Stimulated activated CD4-positive, alpha-beta T cell treated with anti-CD3 and anti-CD28 coated beads, Interleukin-15, amount 100 ng/mL, for 24 hours (primary cell): Measurements from ENCODE around the gene MYOZ3.

Experiments
- DNase-seq: peaks from one replicate; pipeline ENCODE4 v3.0.0-alpha.2; 2020

Gene MYOZ3

DNA sequence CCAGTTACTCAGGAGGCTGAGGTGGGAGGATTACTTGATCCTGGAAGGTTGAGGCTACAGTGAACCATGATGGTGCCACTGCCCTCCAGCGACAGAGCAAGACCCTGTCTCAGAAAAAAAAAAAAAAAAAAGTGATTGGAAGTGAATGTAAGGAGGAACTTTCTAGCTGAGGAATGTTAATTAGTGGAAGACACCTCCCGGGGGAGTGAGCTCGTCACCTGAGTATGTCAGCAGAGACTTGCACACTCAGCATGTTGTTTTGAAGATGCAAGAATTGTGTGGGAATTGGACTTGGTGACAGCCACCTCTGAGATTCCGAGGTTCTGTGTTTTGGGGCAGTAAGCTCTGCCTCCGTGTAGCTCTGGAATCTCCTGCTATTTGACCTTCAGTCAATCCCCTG is 17.0 kb upstream of the MYOZ3 start:
- no peak for DNase-seq

DNA sequence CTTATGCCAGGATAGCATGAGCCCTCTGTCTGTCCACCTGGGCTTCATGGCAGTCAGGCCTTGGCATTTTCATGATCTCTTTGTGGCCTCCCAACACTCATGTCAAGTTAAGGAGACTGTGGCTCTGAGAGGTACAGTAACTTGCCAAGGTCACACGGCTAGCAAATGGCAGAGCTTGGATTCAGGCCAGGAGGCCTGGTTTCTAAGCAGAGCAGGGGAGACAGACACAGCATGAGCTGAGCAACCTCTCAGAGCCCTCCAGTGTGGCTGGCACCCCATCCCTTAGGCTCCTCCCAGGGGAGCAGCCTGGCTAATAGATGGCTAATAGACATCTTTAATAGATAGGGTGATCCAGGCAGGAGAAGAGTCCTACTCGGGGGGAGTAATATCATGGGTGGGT is 16.5 kb upstream of the MYOZ3 start:
- DNase-seq, result no peak

- DNase-seq, result no peak
These were observed 15.9 kb upstream of the MYOZ3 start for GRCh38 chr5:150645070-150645700.

- no peak for DNase-seq
These were observed 13.5 kb upstream of the MYOZ3 start for GRCh38 chr5:150647275-150648251.

GRCh38 chr5:150648294-150649107 is 12.6 kb upstream of the MYOZ3 start:
- DNase-seq, result no peak

DNA sequence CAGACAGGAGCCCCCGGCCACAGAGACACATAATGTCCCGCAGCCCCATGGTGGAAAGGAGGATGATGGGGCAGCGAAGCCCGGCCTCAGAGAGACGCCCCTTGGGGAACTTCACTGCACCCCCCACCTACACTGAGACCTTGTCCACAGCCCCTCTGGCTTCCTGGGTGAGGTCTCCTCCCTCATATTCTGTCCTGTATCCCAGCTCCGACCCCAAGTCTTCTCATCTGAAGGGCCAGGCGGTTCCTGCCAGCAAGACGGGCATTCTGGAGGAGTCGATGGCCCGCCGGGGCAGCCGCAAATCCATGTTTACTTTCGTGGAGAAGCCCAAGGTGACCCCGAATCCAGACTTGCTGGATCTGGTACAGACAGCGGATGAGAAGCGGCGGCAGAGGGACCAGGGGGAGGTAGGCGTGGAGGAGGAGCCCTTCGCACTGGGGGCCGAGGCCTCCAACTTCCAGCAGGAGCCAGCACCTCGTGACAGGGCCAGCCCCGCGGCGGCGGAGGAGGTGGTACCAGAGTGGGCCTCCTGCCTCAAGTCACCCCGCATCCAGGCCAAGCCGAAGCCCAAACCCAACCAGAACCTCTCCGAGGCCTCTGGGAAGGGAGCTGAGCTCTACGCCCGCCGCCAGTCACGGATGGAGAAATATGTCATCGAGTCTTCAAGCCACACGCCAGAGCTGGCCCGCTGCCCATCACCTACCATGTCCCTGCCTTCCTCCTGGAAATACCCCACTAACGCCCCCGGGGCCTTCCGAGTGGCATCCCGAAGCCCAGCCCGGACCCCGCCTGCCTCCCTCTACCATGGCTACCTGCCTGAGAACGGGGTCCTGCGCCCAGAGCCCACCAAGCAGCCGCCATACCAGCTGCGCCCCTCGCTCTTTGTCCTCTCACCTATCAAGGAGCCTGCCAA is 11.7 kb upstream of the MYOZ3 start:
- no peak for DNase-seq

GRCh38 chr5:150650021-150651006 is 10.7 kb upstream of the MYOZ3 start:
- no peak for DNase-seq

DNA sequence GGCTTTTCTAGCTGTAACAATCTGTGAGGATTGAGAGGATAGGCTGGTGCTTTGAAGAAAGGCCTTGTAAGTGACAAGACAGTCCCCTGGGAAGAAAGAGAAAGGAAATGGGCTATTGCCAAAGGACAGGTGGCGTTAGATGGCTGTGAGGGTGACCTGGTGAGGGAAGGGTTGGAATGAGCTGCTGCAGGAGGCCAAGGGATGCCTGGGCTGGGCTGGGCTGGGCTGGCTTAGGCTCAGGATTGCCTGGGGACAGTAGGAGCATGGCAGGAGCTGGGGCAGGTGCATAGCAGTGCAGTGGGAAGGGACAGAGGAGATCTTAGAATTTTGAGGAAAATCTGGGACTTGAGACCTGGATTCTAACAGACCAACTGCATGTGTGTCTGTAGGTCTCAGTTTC is 9.7 kb upstream of the MYOZ3 start:
- DNase-seq, result no peak

GRCh38 chr5:150651924-150652671 is 9.0 kb upstream of the MYOZ3 start:
- no peak for DNase-seq

DNA sequence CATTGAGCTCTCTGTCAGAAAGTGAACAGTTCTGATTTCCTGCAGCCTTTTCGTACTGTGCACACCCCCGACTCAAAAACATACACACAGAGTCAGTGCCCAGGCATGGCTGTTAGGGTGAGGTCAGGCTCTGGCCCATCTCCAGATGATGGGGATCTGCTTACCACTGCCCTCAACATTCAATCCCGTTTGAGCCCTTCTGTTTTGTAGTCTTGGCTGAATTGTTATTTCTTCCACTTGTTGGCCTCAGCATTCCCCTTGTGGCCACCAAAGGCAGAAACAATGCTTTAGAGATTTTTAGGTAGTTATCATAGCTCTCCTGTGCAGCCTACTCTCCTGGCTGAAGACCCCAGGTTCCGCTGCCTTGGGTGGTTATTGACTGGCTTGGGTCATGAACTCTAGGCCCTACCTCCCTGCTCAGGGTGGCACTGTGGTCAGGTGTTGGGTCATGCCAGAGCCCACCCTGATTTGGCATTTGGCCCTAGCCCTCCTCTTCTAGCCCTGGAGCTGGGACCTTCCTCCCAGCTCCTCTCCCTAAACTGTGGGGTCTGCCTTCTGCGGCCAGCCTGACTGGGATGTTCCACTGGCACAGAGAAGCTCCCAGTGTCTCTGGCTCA is 7.8 kb upstream of the MYOZ3 start:
- no peak for DNase-seq

GRCh38 chr5:150653762-150654556 is 7.1 kb upstream of the MYOZ3 start:
- DNase-seq, result no peak

DNA sequence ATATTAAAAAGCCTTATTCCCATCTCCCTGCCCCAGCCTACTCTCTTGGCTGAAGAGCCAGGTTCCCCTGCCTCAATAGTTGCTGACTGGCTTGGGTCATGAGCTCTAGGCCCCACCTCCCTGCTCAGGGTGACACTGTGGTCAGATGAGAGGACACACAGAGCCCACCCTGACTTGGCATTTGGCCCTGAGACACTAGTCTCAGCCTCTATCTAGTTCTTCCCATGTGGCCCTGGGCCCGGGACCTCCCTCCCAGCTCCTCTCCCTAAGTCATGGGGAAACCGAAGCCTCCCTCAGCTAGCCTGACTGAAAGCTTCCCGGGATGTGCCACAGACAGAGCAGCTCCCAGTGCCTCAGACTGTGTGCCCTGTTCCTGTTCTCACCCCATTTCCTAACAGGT is 5.8 kb upstream of the MYOZ3 start:
- DNase-seq, result no peak

DNA sequence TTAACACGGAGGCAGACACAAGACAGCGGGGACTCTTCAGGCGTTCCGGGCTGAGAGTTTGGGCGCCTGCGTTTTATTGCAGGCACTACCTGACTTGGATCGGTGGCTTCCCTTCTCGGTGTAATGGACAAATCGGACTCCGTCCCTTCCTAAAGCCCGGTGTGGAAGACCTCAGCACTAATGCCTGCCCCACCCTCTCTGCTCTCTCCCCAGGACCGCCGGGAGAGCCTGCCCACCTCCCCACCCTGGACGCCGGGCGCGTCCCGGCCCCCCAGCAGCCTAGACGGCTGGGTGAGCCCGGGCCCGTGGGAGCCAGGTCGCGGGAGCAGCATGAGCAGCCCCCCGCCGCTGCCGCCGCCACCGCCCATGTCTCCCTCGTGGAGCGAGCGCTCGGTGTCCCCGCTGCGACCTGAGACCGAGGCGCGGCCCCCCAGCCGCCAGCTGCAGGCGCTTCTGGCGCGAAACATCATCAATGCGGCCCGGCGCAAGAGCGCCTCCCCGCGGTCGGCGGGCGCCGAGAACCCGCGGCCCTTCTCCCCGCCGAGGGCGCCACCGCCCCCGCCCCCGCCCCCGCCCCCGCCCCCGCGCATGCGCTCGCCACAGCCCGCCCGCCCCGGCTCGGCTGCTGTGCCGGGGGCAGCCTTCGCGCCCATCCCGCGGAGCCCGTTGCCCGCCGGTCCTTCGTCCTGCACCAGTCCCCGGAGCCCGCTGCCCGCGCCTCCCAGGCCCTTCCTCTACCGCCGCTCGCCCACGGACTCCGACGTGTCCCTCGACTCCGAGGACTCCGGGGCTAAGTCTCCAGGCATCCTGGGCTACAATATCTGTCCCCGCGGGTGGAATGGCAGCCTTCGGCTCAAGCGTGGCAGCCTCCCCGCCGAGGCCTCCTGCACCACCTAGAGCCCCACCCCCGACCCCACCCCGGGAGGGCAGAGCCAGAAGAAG is 4.6 kb upstream of the MYOZ3 start:
- DNase-seq, result peak; percentile 76

- DNase-seq, result no peak
These were observed 2.9 kb upstream of the MYOZ3 start for GRCh38 chr5:150658121-150658520.

DNA sequence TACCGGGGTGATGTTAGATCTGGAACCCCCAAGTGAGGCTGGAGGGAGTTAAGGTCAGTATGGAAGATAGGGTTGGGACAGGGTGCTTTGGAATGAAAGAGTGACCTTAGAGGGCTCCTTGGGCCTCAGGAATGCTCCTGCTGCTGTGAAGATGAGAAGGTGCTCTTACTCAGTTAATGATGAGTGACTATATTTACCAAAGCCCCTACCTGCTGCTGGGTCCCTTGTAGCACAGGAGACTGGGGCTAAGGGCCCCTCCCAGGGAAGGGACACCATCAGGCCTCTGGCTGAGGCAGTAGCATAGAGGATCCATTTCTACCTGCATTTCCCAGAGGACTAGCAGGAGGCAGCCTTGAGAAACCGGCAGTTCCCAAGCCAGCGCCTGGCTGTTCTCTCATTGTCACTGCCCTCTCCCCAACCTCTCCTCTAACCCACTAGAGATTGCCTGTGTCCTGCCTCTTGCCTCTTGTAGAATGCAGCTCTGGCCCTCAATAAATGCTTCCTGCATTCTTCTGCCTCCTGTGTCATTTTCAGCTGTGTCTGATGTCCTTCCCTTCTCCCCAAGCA is 2.3 kb upstream of the MYOZ3 start:
- no peak for DNase-seq

- DNase-seq, result no peak
These were observed 1.5 kb upstream of the MYOZ3 start for GRCh38 chr5:150659360-150660107.
